Measurements from ENCODE around the gene CD8B2. TPM values are rescaled to one million over a fixed set of nuclear protein-coding genes. Genes with fewer than 3 reads are reported as not detected.
"Not testable (repeated sequence)": the region's sequence is repeated elsewhere in the genome, so short reads cannot be mapped to it uniquely, and the experiment has no call there.

CD8B2 gene
- total RNA-seq, 2 experiments from 2014 or later, result not detected

GRCh38 chr2:106508660-106509373, 21.7 kb downstream of the CD8B2 start:
- H3K4me3 ChIP-seq (ENCODE audit: low read depth, low read length, poor library complexity, severe bottlenecking); BruUV-seq (replicated peaks); H2AFZ ChIP-seq (ENCODE audit: low read length); H3K4me1 ChIP-seq (ENCODE audit: insufficient read depth, low read length, poor library complexity, severe bottlenecking); H3K79me2 ChIP-seq (ENCODE audit: insufficient read depth, low read depth, low read length); H3K9me2 ChIP-seq (ENCODE audit: insufficient read depth, low read length); H3K27ac ChIP-seq (ENCODE audit: low read depth, low read length, poor library complexity, severe bottlenecking); H3K36me3 ChIP-seq (ENCODE audit: insufficient read depth, low read length); DNase-seq (ENCODE audit: low spot score); intact Hi-C loops (cut with micrococcal nuclease; ENCODE audit: unreplicated experiment); H4K20me1 ChIP-seq (ENCODE audit: insufficient read depth, low read length); CTCF ChIA-PET (ENCODE audit: unreplicated experiment); H3K9me3 ChIP-seq (ENCODE audit: low read length); POLR2A ChIA-PET; H3K4me2 ChIP-seq (ENCODE audit: low read length): not testable (repeated sequence)

GRCh38 chr2:106509374-106509770, 22.2 kb downstream of the CD8B2 start:
- DNase-seq (ENCODE audit: low spot score); intact Hi-C loops (cut with micrococcal nuclease; ENCODE audit: unreplicated experiment); H3K27ac ChIP-seq (ENCODE audit: low read depth, low read length, poor library complexity, severe bottlenecking); H4K20me1 ChIP-seq (ENCODE audit: insufficient read depth, low read length); POLR2A ChIA-PET; BruUV-seq (replicated peaks); H2AFZ ChIP-seq (ENCODE audit: low read length); H3K9me3 ChIP-seq (ENCODE audit: low read length); H3K4me3 ChIP-seq (ENCODE audit: low read depth, low read length, poor library complexity, severe bottlenecking); H3K36me3 ChIP-seq (ENCODE audit: insufficient read depth, low read length); H3K79me2 ChIP-seq (ENCODE audit: insufficient read depth, low read depth, low read length); H3K4me1 ChIP-seq (ENCODE audit: insufficient read depth, low read length, poor library complexity, severe bottlenecking); H3K9me2 ChIP-seq (ENCODE audit: insufficient read depth, low read length); CTCF ChIA-PET (ENCODE audit: unreplicated experiment); H3K4me2 ChIP-seq (ENCODE audit: low read length): not testable (repeated sequence)

GRCh38 chr2:106510791-106511190, 23.6 kb downstream of the CD8B2 start:
- DNase-seq (ENCODE audit: low spot score); intact Hi-C loops (cut with micrococcal nuclease; ENCODE audit: unreplicated experiment); H3K79me2 ChIP-seq (ENCODE audit: insufficient read depth, low read depth, low read length); H3K9me2 ChIP-seq (ENCODE audit: insufficient read depth, low read length); H2AFZ ChIP-seq (ENCODE audit: low read length); H4K20me1 ChIP-seq (ENCODE audit: insufficient read depth, low read length); CTCF ChIA-PET (ENCODE audit: unreplicated experiment); H3K4me3 ChIP-seq (ENCODE audit: low read depth, low read length, poor library complexity, severe bottlenecking); H3K4me1 ChIP-seq (ENCODE audit: insufficient read depth, low read length, poor library complexity, severe bottlenecking); BruUV-seq (replicated peaks); H3K36me3 ChIP-seq (ENCODE audit: insufficient read depth, low read length); H3K9me3 ChIP-seq (ENCODE audit: low read length); H3K4me2 ChIP-seq (ENCODE audit: low read length); H3K27ac ChIP-seq (ENCODE audit: low read depth, low read length, poor library complexity, severe bottlenecking); POLR2A ChIA-PET: not testable (repeated sequence)

- H3K4me2 ChIP-seq (ENCODE audit: low read length); DNase-seq (ENCODE audit: low spot score); H3K36me3 ChIP-seq (ENCODE audit: insufficient read depth, low read length); H2AFZ ChIP-seq (ENCODE audit: low read length); CTCF ChIA-PET (ENCODE audit: unreplicated experiment); intact Hi-C loops (cut with micrococcal nuclease; ENCODE audit: unreplicated experiment); H3K4me3 ChIP-seq (ENCODE audit: low read depth, low read length, poor library complexity, severe bottlenecking); H4K20me1 ChIP-seq (ENCODE audit: insufficient read depth, low read length); H3K79me2 ChIP-seq (ENCODE audit: insufficient read depth, low read depth, low read length); H3K4me1 ChIP-seq (ENCODE audit: insufficient read depth, low read length, poor library complexity, severe bottlenecking); H3K9me3 ChIP-seq (ENCODE audit: low read length); POLR2A ChIA-PET; BruUV-seq (replicated peaks); H3K9me2 ChIP-seq (ENCODE audit: insufficient read depth, low read length); H3K27ac ChIP-seq (ENCODE audit: low read depth, low read length, poor library complexity, severe bottlenecking): not testable (repeated sequence)
Observed at GRCh38 chr2:106511476-106511901, 24.3 kb downstream of the CD8B2 start.

GRCh38 chr2:106511934-106512333, 24.8 kb downstream of the CD8B2 start:
- H3K79me2 ChIP-seq (ENCODE audit: insufficient read depth, low read depth, low read length); H3K4me1 ChIP-seq (ENCODE audit: insufficient read depth, low read length, poor library complexity, severe bottlenecking); H3K27ac ChIP-seq (ENCODE audit: low read depth, low read length, poor library complexity, severe bottlenecking); CTCF ChIA-PET (ENCODE audit: unreplicated experiment); POLR2A ChIA-PET; H3K9me2 ChIP-seq (ENCODE audit: insufficient read depth, low read length); H2AFZ ChIP-seq (ENCODE audit: low read length); H3K4me2 ChIP-seq (ENCODE audit: low read length); DNase-seq (ENCODE audit: low spot score); H3K36me3 ChIP-seq (ENCODE audit: insufficient read depth, low read length); H3K4me3 ChIP-seq (ENCODE audit: low read depth, low read length, poor library complexity, severe bottlenecking); BruUV-seq (replicated peaks); H4K20me1 ChIP-seq (ENCODE audit: insufficient read depth, low read length); intact Hi-C loops (cut with micrococcal nuclease; ENCODE audit: unreplicated experiment); H3K9me3 ChIP-seq (ENCODE audit: low read length): not testable (repeated sequence)

- H4K20me1 ChIP-seq (ENCODE audit: insufficient read depth, low read length); H2AFZ ChIP-seq (ENCODE audit: low read length); H3K9me2 ChIP-seq (ENCODE audit: insufficient read depth, low read length); H3K4me3 ChIP-seq (ENCODE audit: low read depth, low read length, poor library complexity, severe bottlenecking); H3K79me2 ChIP-seq (ENCODE audit: insufficient read depth, low read depth, low read length); DNase-seq (ENCODE audit: low spot score); POLR2A ChIA-PET; H3K27ac ChIP-seq (ENCODE audit: low read depth, low read length, poor library complexity, severe bottlenecking); intact Hi-C loops (cut with micrococcal nuclease; ENCODE audit: unreplicated experiment); H3K9me3 ChIP-seq (ENCODE audit: low read length); H3K4me1 ChIP-seq (ENCODE audit: insufficient read depth, low read length, poor library complexity, severe bottlenecking); H3K4me2 ChIP-seq (ENCODE audit: low read length); H3K36me3 ChIP-seq (ENCODE audit: insufficient read depth, low read length); CTCF ChIA-PET (ENCODE audit: unreplicated experiment); BruUV-seq (replicated peaks): not testable (repeated sequence)
Observed at GRCh38 chr2:106513391-106513790, 26.2 kb downstream of the CD8B2 start.

GRCh38 chr2:106514827-106515226, 27.7 kb downstream of the CD8B2 start:
- H3K4me1 ChIP-seq (ENCODE audit: insufficient read depth, low read length, poor library complexity, severe bottlenecking); H3K79me2 ChIP-seq (ENCODE audit: insufficient read depth, low read depth, low read length); H3K27ac ChIP-seq (ENCODE audit: low read depth, low read length, poor library complexity, severe bottlenecking); H2AFZ ChIP-seq (ENCODE audit: low read length); POLR2A ChIA-PET; H3K9me2 ChIP-seq (ENCODE audit: insufficient read depth, low read length); DNase-seq (ENCODE audit: low spot score); H3K4me2 ChIP-seq (ENCODE audit: low read length); BruUV-seq (replicated peaks); intact Hi-C loops (cut with micrococcal nuclease; ENCODE audit: unreplicated experiment); H3K9me3 ChIP-seq (ENCODE audit: low read length); H4K20me1 ChIP-seq (ENCODE audit: insufficient read depth, low read length); H3K4me3 ChIP-seq (ENCODE audit: low read depth, low read length, poor library complexity, severe bottlenecking); CTCF ChIA-PET (ENCODE audit: unreplicated experiment); H3K36me3 ChIP-seq (ENCODE audit: insufficient read depth, low read length): not testable (repeated sequence)
